B cell (primary cell): Measurements from ENCODE around the gene CHCHD6. TPM values are rescaled to one million over a fixed set of nuclear protein-coding genes. Genes with fewer than 3 reads are reported as not detected.

Source experiments
- ATAC-seq: fragments of 200-7000 bp; cut with Tn5 transposase; one replicate; pipeline ENCODE4 v1.10.0; 2021; ENCODE audit warnings: low read depth, mild to moderate bottlenecking, moderate number of reproducible peaks, moderate library complexity
- CTCF ChIA-PET: fragments of 350-600 bp; sonication (Branson Sonifier 250); formaldehyde crosslinking; loops from one replicate; lab custom pipeline; 2021; ENCODE audit warnings: antibody characterized with exemption, inconsistent platforms; lab: Charles Lee
- POLR2A ChIA-PET: fragments of 350-600 bp; sonication (Branson Sonifier 250); formaldehyde crosslinking; loops from one replicate; lab custom pipeline; 2021; ENCODE audit warnings: antibody characterized with exemption; lab: Charles Lee
- DNase-seq: peaks from one replicate; pipeline ENCODE4 v3.0.0; 2013
- H2AFZ ChIP-seq: 2 replicates; pipeline ENCODE4 v1.6.1; 2012; ENCODE audit warnings: mild to moderate bottlenecking, low read depth, low read length; ENCODE audit not compliant: insufficient read depth, poor library complexity, severe bottlenecking
- H3K27ac ChIP-seq, 2 donors: 1 replicate in 1 of 2; 2 replicates in 1 of 2; pipeline ENCODE4 v1.5.1; 2012 to 2013; ENCODE audit warnings: low read length in 2 of 2, mild to moderate bottlenecking in 2 of 2, moderate library complexity in 1 of 2
- H3K27me3 ChIP-seq, 4 experiments: fragments of 200-600 bp in 1 of 4; sonication (generic) in 1 of 4; replicated peaks in 1 of 4; 1 replicate in 2 of 4; 2 replicates in 2 of 4; pipeline versions ENCODE4 v1.6.1 to v1.7.0; 2013 to 2016; ENCODE audit warnings: low read length in 3 of 4, mild to moderate bottlenecking in 2 of 4, mixed read lengths in 1 of 4, moderate library complexity in 1 of 4; ENCODE audit not compliant: insufficient read depth in 4 of 4, control insufficient read depth in 3 of 4; ENCODE audit errors: control extremely low read depth in 1 of 4
- H3K36me3 ChIP-seq, 2 experiments: replicated peaks in 1 of 2; 1 replicate in 1 of 2; 2 replicates in 1 of 2; pipeline versions ENCODE4 v1.6.1 to v1.7.1; 2013; ENCODE audit warnings: low read length in 1 of 2; ENCODE audit not compliant: insufficient read depth in 2 of 2, control insufficient read depth in 1 of 2; ENCODE audit errors: control extremely low read depth in 1 of 2, extremely low read depth in 1 of 2
- H3K4me1 ChIP-seq, 2 donors: fragments of 200-600 bp in 1 of 2; sonication (generic) in 1 of 2; 1 replicate in 1 of 2; 2 replicates in 1 of 2; pipeline versions ENCODE4 v1.5.1 to v1.6.1; 2013 to 2017; ENCODE audit warnings: low read length in 2 of 2; ENCODE audit not compliant: control insufficient read depth in 2 of 2, insufficient read depth in 2 of 2
- H3K4me2 ChIP-seq: replicated peaks from 2 replicates; pipeline ENCODE3; 2012; ENCODE audit warnings: mild to moderate bottlenecking, low read depth, low read length; ENCODE audit not compliant: poor library complexity, severe bottlenecking
- H3K4me3 ChIP-seq, 5 experiments: fragments of 200-600 bp in 1 of 5; sonication (generic) in 1 of 5; 1 replicate in 3 of 5; 2 replicates in 2 of 5; pipeline versions ENCODE4 v1.5.1 to v1.7.0; 2011 to 2016; ENCODE audit warnings: low read length in 4 of 5, mild to moderate bottlenecking in 4 of 5, low read depth in 2 of 5, control low read depth in 1 of 5, moderate library complexity in 1 of 5; ENCODE audit not compliant: insufficient read depth in 1 of 5; ENCODE audit errors: control extremely low read depth in 1 of 5, extremely low read depth in 1 of 5
- H3K79me2 ChIP-seq: fragments of 200-600 bp; sonication (generic); one replicate; pipeline ENCODE4 v1.6.0; 2016; ENCODE audit warnings: low read length; ENCODE audit not compliant: control insufficient read depth, insufficient read depth
- H3K9ac ChIP-seq: fragments of 200-600 bp; sonication (generic); 2 replicates; pipeline ENCODE4 v1.6.1; 2017; ENCODE audit warnings: mild to moderate bottlenecking, low read length, moderate library complexity
- H3K9me3 ChIP-seq, 3 donors: one replicate each; pipeline versions ENCODE4 v1.6.1 to v1.7.1; 2013; ENCODE audit warnings: low read length in 2 of 3; ENCODE audit not compliant: control insufficient read depth in 2 of 3, insufficient read depth in 1 of 3; ENCODE audit errors: control extremely low read depth in 1 of 3
- H4K20me1 ChIP-seq: 2 replicates; pipeline ENCODE4 v1.6.0; 2012; ENCODE audit warnings: mild to moderate bottlenecking, low read length; ENCODE audit not compliant: insufficient read depth, control insufficient read depth, poor library complexity, severe bottlenecking
- H3K27ac Mint-ChIP-seq: one replicate; pipeline ENCODE4 v1.8.0; 2021; ENCODE audit warnings: mixed read lengths
- H3K27me3 Mint-ChIP-seq: one replicate; pipeline ENCODE4 v1.8.0; 2021; ENCODE audit warnings: mixed read lengths
- H3K4me1 Mint-ChIP-seq: one replicate; pipeline ENCODE4 v1.8.0; 2021; ENCODE audit warnings: mixed read lengths
- H3K4me3 Mint-ChIP-seq: one replicate; pipeline ENCODE4 v1.8.0; 2021; ENCODE audit warnings: mixed read lengths
- H3K9me3 Mint-ChIP-seq: one replicate; pipeline ENCODE4 v1.8.0; 2022; ENCODE audit warnings: mixed read lengths; ENCODE audit not compliant: insufficient read depth
- EZH2 ChIP-seq: IDR thresholded peaks from 2 replicates; pipeline ENCODE4 v1.6.1; 2012; ENCODE audit warnings: borderline replicate concordance, low read depth, mild to moderate bottlenecking, moderate library complexity, low read length; ENCODE audit not compliant: insufficient read depth, poor library complexity, severe bottlenecking
- WGBS: methylation state at CpG from one replicate; pipeline ENCODE4 v1.1.5; 2013; ENCODE audit warnings: missing lambda C conversion rate; ENCODE audit not compliant: insufficient coverage; 5-methylcytosine and 5-hydroxymethylcytosine counted together
- intact Hi-C: fragments of 100-400 bp; cut with micrococcal nuclease; formaldehyde crosslinking; loops from one replicate; pipeline ENCODE4 v1.10.0; 2022
- polyA plus RNA-seq: library from polyadenylated mRNA; depleted of rRNA; stranded (reverse); fragments of >200 nt; gene quantifications from 2 replicates; pipeline ENCODE4 v1.2.3, GENCODE V29; 2012
- total RNA-seq, 2 donors: library from RNA; stranded (reverse); fragments of 120-200 nt in 1 of 2; gene quantifications; 1 replicate in 1 of 2; 2 replicates in 1 of 2; pipeline versions ENCODE4 v1.2.3 to v1.2.4, GENCODE V29; 2013 to 2022
- TF ChIP-seq, protein P1 (sequence below): fragments of 200-600 bp; IDR thresholded peaks from one replicate; pipeline ENCODE4 v1.8.0; 2022; ENCODE audit warnings: antibody characterized with exemption, mild to moderate bottlenecking

CHCHD6 gene
- total and polyA plus RNA-seq, 2 donors (not counting 1 experiment from before 2014, with no cell fraction given): 8.0 to 13.5 TPM

DNA sequence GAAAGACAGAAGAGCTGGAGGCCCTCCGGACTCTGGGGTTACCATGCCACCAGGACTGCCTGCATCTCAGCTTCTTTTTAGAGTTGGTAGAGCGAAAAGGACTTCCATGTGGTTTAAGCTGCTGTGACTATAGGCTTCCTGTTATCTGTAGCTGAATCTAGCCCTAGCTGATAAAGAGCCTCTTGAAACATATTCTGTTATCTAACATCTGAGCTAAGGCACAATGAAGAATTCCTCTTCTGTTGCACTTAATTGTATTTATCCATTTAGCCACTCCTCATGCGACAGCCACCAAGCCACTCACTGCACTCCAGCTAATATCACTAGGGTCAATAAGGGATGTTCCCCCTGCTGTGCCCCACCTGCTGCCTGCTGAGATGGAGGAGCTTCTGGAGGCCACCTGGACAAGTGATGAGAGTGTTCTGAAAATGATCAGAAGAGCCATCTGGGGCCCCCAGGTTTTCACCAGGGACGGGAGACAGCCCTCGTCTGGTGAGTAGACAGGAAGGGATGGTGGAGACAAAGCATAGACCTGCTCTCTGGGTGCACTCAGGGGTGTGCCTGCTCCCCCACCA lies 184.2 kb downstream of the CHCHD6 start:
- Histone ChIP-seq H3K27me3 (peaks cover 0 to 6% (median 2%) of the 10 kb centered on the region in 4 experiments), H2AFZ (no peak overlapping the region), H3K27ac (no peak overlapping the region), H3K9ac (no peak overlapping the region), H3K9me3 (no peaks in the 10 kb centered on the region), H3K4me3 (no peak overlapping the region), H3K79me2 (no peaks in the 10 kb centered on the region), H3K36me3 (no peaks in the 10 kb centered on the region), H3K4me1 (no peaks in the 10 kb centered on the region), H3K4me2 (no peak overlapping the region), H4K20me1 (no peaks in the 10 kb centered on the region)
- DNase-seq (no peak), ATAC-seq (no peak)
- WGBS: 90% methylated on average over 4 of the region's 5 CpGs
- intact Hi-C loops: no loop called here
- no peak for TF ChIP-seq EZH2
- TF ChIP-seq, protein P1, sequence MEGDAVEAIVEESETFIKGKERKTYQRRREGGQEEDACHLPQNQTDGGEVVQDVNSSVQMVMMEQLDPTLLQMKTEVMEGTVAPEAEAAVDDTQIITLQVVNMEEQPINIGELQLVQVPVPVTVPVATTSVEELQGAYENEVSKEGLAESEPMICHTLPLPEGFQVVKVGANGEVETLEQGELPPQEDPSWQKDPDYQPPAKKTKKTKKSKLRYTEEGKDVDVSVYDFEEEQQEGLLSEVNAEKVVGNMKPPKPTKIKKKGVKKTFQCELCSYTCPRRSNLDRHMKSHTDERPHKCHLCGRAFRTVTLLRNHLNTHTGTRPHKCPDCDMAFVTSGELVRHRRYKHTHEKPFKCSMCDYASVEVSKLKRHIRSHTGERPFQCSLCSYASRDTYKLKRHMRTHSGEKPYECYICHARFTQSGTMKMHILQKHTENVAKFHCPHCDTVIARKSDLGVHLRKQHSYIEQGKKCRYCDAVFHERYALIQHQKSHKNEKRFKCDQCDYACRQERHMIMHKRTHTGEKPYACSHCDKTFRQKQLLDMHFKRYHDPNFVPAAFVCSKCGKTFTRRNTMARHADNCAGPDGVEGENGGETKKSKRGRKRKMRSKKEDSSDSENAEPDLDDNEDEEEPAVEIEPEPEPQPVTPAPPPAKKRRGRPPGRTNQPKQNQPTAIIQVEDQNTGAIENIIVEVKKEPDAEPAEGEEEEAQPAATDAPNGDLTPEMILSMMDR: no peak
- Mint-ChIP-seq H3K4me3 (no peak overlapping the region), H3K9me3 (no peaks in the 10 kb centered on the region), H3K27me3 (peaks cover 14% of the 10 kb centered on the region), H3K4me1 (no peaks in the 10 kb centered on the region), H3K27ac (no peak overlapping the region)
- POLR2A ChIA-PET: no interaction called here
- CTCF ChIA-PET: no interaction called here

DNA sequence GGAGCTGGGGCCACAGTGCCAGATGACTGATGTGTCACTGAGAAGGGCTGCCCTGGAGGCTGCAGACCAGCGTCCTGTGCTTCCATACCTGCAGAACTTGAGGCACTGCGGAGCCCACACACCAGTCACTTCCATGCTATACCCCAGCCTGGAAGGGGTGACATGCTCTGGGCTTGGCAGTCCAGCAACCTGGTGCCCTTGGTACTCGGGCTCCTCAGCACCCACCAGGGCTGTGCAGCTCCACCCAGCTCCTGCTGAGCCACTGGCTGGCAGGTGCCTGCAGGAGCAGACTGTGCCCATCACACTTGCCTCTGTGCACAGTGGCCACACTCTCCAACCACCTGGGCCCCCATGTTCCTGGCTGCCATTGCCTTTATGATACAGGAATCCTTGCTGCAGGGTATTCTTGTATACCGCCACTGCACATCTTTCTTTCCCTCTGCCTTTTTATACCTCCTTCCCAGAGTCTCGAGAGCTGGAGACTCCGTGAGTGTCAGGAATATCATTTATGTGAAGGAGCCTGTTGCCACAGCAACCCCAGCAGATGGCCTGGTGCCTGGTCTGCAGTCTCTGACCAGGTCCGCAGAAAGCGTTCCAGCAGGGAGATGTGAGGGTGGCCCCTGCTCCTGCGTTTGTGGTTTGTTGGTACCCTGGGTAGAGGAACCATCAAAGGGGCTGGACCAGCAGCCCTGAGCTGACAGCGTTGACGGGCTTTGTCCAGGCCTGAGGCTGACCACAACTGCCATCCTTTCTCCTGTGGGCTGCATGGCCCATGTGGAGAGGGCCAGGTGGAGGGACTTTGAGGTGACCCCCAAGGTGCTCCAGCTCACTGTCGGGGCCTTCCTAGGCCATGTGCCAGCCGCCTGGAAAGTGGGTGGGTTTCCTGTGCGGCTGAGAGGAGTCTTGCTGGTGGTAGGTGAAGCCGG lies 185.5 kb downstream of the CHCHD6 start:
- Histone ChIP-seq H2AFZ (no peak overlapping the region), H3K4me2 (no peak overlapping the region), H3K27ac (no peak overlapping the region), H3K36me3 (no peaks in the 10 kb centered on the region), H3K27me3 (peaks cover 0 to 6% (median 2%) of the 10 kb centered on the region in 4 experiments), H3K4me3 (no peak overlapping the region), H3K79me2 (no peaks in the 10 kb centered on the region), H3K9ac (no peak overlapping the region), H3K4me1 (no peaks in the 10 kb centered on the region), H3K9me3 (no peaks in the 10 kb centered on the region), H4K20me1 (no peaks in the 10 kb centered on the region)
- intact Hi-C loops: no loop called here
- TF ChIP-seq, protein P1: no peak
- no peak for TF ChIP-seq EZH2
- Mint-ChIP-seq H3K27ac (no peak overlapping the region), H3K27me3 (peaks cover 14% of the 10 kb centered on the region), H3K9me3 (no peaks in the 10 kb centered on the region), H3K4me1 (no peaks in the 10 kb centered on the region), H3K4me3 (no peak overlapping the region)
- DNase-seq (no peak), ATAC-seq (no peak)
- POLR2A ChIA-PET: no interaction called here
- WGBS: 96% methylated on average over 14 of the region's 15 CpGs
- CTCF ChIA-PET: no interaction called here
